ENCODE data around the gene PHKA1.
A peak's percentile ranks its signal among the peaks of the same experiment; 100 is the strongest.
"Not testable (repeated sequence)": the region's sequence is repeated elsewhere in the genome, so short reads cannot be mapped to it uniquely, and the experiment has no call there.

PHKA1 gene

GRCh38 chrX:72713599-72714477, at the start of gene PHKA1:
Gene PHKA1 (minus strand): TSS chrX:72714306. CDS start chrX:72713880, 426 bp downstream.
- H3K9me3 ChIP-seq (ENCODE audit: control insufficient read depth in 1 of 2, low read length in 2 of 2); H3K4me1 ChIP-seq (ENCODE audit: control insufficient read depth in 1 of 2, insufficient read depth in 2 of 2, low read length in 2 of 2); H3K36me3 ChIP-seq (ENCODE audit: control insufficient read depth in 1 of 2, insufficient read depth in 2 of 2, low read length in 2 of 2); H3K27me3 ChIP-seq (ENCODE audit: low read depth, low read length): not testable (repeated sequence)
- peak within 1 kb of the TSS; percentile 55 to 63 for H3K4me3 ChIP-seq (ENCODE audit: low read depth in 1 of 2, low read length in 2 of 2)
- peak within 1 kb of the TSS; percentile 77 for H3K27ac ChIP-seq (ENCODE audit: low read length)

GRCh38 chrX:72760454-72760853, 46.3 kb upstream of the PHKA1 start:
- not testable (repeated sequence) for H3K36me3 ChIP-seq (ENCODE audit: control insufficient read depth in 1 of 2, insufficient read depth in 2 of 2, low read length in 2 of 2); H3K4me3 ChIP-seq (ENCODE audit: low read depth in 1 of 2, low read length in 2 of 2); H3K27me3 ChIP-seq (ENCODE audit: low read depth, low read length); H3K27ac ChIP-seq (ENCODE audit: low read length); H3K4me1 ChIP-seq (ENCODE audit: control insufficient read depth in 1 of 2, insufficient read depth in 2 of 2, low read length in 2 of 2); H3K9me3 ChIP-seq (ENCODE audit: control insufficient read depth in 1 of 2, low read length in 2 of 2)

DNA sequence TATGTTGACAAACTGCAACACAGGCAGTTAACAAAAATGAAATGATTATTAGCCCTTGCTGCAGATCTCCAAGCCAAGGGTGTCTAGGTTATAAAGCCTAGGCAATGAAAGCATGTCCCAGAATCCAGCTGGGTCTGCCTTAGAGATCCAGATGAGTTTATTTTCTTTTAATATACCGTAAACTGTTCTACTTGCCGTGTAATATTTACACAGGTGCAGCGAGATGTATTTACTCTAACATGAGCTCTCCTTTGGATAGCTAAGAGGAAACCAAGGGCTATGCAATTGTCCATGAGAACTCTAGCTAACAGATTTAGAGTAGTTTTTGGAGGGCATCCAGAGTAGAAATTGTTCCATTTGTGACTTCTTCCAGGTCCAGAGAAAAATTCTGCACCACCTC, 34.4 kb upstream of the PHKA1 start:
- not testable (repeated sequence) for H3K9me3 ChIP-seq (ENCODE audit: control insufficient read depth in 1 of 2, low read length in 2 of 2); H3K27ac ChIP-seq (ENCODE audit: low read length); H3K4me1 ChIP-seq (ENCODE audit: control insufficient read depth in 1 of 2, insufficient read depth in 2 of 2, low read length in 2 of 2); H3K4me3 ChIP-seq (ENCODE audit: low read depth in 1 of 2, low read length in 2 of 2); H3K27me3 ChIP-seq (ENCODE audit: low read depth, low read length); H3K36me3 ChIP-seq (ENCODE audit: control insufficient read depth in 1 of 2, insufficient read depth in 2 of 2, low read length in 2 of 2)

DNA sequence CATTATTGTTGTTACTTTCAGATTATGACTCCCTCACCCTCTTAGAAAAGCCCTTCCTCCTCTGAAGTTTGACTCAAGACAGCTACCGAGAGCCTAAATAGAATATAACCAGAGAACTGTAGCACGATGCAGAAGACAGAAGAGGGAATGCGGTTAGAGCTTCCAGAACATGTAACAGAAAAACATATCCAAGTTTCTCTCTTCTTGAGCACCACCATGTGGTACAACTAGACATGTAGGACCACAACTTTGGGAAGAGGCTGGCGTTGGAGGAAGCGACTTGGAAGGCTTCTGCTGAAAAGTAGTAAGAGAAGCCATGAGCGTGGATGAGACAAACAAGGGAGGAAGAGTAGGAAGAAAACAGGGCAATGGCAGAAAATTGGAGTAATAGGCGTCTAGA, 31.4 kb upstream of the PHKA1 start:
- H3K27me3 ChIP-seq (ENCODE audit: low read depth, low read length); H3K4me3 ChIP-seq (ENCODE audit: low read depth in 1 of 2, low read length in 2 of 2); H3K4me1 ChIP-seq (ENCODE audit: control insufficient read depth in 1 of 2, insufficient read depth in 2 of 2, low read length in 2 of 2); H3K27ac ChIP-seq (ENCODE audit: low read length); H3K36me3 ChIP-seq (ENCODE audit: control insufficient read depth in 1 of 2, insufficient read depth in 2 of 2, low read length in 2 of 2); H3K9me3 ChIP-seq (ENCODE audit: control insufficient read depth in 1 of 2, low read length in 2 of 2): not testable (repeated sequence)

DNA sequence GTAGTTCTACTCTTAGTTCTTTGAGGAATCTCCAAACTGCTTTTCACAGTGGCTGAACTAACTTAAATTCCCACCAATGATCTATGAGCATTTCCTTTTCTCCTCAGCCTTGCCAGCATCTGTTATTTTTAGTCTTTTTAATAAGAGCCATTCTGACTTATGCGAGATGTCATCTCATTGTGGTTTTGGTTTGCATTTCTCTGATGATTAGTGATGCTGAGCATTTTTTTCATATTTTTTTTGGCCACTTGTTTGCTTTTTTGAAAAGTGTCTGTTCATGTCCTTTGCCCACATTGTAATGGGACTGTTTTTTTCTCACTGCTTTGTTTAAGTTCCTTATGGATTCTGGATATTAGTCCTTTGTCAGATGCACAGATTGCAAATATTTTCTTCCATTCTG, 21.5 kb upstream of the PHKA1 start:
- H3K9me3 ChIP-seq (ENCODE audit: control insufficient read depth in 1 of 2, low read length in 2 of 2) = no peaks in the 10 kb centered on the region
- H3K27me3 ChIP-seq (ENCODE audit: low read depth, low read length) = no peaks in the 10 kb centered on the region
- no peaks in the 10 kb centered on the region for H3K36me3 ChIP-seq (ENCODE audit: control insufficient read depth in 1 of 2, insufficient read depth in 2 of 2, low read length in 2 of 2)
- no peak overlapping the region for H3K4me3 ChIP-seq (ENCODE audit: low read depth in 1 of 2, low read length in 2 of 2)
- no peak overlapping the region for H3K27ac ChIP-seq (ENCODE audit: low read length)
- H3K4me1 ChIP-seq (ENCODE audit: control insufficient read depth in 1 of 2, insufficient read depth in 2 of 2, low read length in 2 of 2) = no peaks in the 10 kb centered on the region

DNA sequence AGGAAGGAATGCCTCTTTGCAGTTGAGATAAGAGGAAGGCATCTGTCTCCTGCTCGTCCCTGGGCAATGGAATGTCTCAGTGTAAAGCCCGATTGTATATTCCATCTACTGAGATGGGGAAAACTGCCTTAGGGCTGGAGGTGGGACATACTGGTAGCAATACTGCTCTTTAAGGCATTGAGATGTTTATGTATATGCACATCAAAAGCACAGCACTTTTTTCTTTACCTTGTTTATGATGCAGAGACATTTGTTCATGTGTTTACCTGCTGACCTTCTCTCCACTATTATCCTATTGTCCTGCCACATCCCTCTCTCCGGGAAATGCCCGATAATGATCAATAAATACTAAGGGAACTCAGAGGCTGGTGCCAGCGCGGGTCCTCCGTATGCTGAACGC, 19.5 kb upstream of the PHKA1 start:
- not testable (repeated sequence) for H3K9me3 ChIP-seq (ENCODE audit: control insufficient read depth in 1 of 2, low read length in 2 of 2); H3K27ac ChIP-seq (ENCODE audit: low read length); H3K4me1 ChIP-seq (ENCODE audit: control insufficient read depth in 1 of 2, insufficient read depth in 2 of 2, low read length in 2 of 2); H3K4me3 ChIP-seq (ENCODE audit: low read depth in 1 of 2, low read length in 2 of 2); H3K27me3 ChIP-seq (ENCODE audit: low read depth, low read length); H3K36me3 ChIP-seq (ENCODE audit: control insufficient read depth in 1 of 2, insufficient read depth in 2 of 2, low read length in 2 of 2)

GRCh38 chrX:72727846-72728245, 13.7 kb upstream of the PHKA1 start:
- Histone ChIP-seq H3K36me3 (ENCODE audit: control insufficient read depth in 1 of 2, insufficient read depth in 2 of 2, low read length in 2 of 2) (no peaks in the 10 kb centered on the region), H3K27ac (ENCODE audit: low read length) (no peak overlapping the region), H3K4me1 (ENCODE audit: control insufficient read depth in 1 of 2, insufficient read depth in 2 of 2, low read length in 2 of 2) (no peaks in the 10 kb centered on the region), H3K9me3 (ENCODE audit: control insufficient read depth in 1 of 2, low read length in 2 of 2) (no peaks in the 10 kb centered on the region), H3K27me3 (ENCODE audit: low read depth, low read length) (no peaks in the 10 kb centered on the region), H3K4me3 (ENCODE audit: low read depth in 1 of 2, low read length in 2 of 2) (no peak overlapping the region)

DNA sequence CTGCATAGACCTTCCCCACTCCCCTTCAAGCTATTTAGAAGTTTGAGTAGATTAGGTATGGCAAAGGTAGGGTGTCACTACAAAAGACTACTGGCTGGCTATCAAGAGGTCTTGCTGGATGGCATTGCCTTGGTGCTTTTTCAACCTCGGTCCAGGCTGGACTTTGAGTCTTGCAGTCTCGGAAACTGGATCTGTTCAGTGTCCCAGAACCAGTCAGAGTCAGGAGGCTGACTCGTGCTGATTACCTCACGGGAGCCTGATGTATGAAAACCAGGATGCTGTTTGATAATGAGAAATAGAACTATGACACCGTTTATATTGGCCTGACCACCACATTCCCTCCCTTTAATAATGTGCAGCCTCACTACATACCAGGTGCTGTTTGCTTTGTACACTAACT, 2.7 kb upstream of the PHKA1 start:
- H3K4me3 ChIP-seq (ENCODE audit: low read depth in 1 of 2, low read length in 2 of 2) = no peak overlapping the region
- no peaks in the 10 kb centered on the region for H3K9me3 ChIP-seq (ENCODE audit: control insufficient read depth in 1 of 2, low read length in 2 of 2)
- no peak overlapping the region for H3K27ac ChIP-seq (ENCODE audit: low read length)
- no peaks in the 10 kb centered on the region for H3K36me3 ChIP-seq (ENCODE audit: control insufficient read depth in 1 of 2, insufficient read depth in 2 of 2, low read length in 2 of 2)
- no peaks in the 10 kb centered on the region for H3K27me3 ChIP-seq (ENCODE audit: low read depth, low read length)
- H3K4me1 ChIP-seq (ENCODE audit: control insufficient read depth in 1 of 2, insufficient read depth in 2 of 2, low read length in 2 of 2) = no peaks in the 10 kb centered on the region

DNA sequence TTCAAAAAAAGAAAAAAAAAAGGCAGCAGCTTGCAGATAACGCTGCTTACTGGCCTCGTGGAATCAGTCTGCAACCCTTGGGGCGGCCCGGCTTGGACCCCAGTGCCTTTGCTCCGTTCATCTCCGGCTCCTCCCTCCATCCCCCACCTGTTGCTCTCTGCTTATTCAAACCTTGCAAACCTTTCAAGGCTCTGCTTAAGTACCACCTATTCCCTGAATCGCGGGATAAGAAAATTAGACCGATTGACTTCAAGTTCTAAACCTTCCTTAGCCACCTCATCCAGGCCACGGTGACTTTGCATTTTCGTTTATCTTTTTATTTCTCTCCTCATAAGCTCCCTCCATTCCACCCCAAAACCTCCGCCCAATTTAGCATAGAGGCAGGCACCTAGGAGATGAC, 1.4 kb upstream of the PHKA1 start:
- H3K4me1 ChIP-seq (ENCODE audit: control insufficient read depth in 1 of 2, insufficient read depth in 2 of 2, low read length in 2 of 2) = no peaks in the 10 kb centered on the region
- no peaks in the 10 kb centered on the region for H3K9me3 ChIP-seq (ENCODE audit: control insufficient read depth in 1 of 2, low read length in 2 of 2)
- no peaks in the 10 kb centered on the region for H3K27me3 ChIP-seq (ENCODE audit: low read depth, low read length)
- H3K27ac ChIP-seq (ENCODE audit: low read length) = no peak overlapping the region
- H3K36me3 ChIP-seq (ENCODE audit: control insufficient read depth in 1 of 2, insufficient read depth in 2 of 2, low read length in 2 of 2) = no peaks in the 10 kb centered on the region
- H3K4me3 ChIP-seq (ENCODE audit: low read depth in 1 of 2, low read length in 2 of 2) = no peak overlapping the region

DNA sequence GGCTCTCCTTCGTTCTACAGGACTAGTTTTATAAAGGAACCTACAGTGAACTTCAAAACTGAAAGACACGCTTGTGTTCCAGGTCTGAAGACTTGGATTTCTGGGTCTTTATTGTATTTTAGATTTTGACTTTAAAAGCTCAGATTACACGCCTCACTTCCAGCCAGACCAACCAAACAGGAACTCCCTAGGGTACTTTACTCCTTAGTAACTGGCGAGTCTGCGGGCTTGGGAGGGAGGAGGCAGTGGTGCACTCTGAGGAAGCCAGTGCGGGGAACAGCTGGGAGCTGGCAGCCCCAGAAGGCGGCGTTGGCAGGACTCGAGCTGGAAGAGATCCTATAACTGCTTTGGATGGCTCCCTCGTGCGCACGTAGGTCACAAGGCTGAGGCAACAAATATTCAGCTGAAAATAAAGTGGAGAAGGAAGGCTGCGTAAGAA, 391 bp upstream of the PHKA1 start:
- Histone ChIP-seq H3K36me3 (ENCODE audit: control insufficient read depth in 1 of 2, insufficient read depth in 2 of 2, low read length in 2 of 2) (no peaks in the 10 kb centered on the region), H3K4me1 (ENCODE audit: control insufficient read depth in 1 of 2, insufficient read depth in 2 of 2, low read length in 2 of 2) (no peaks in the 10 kb centered on the region), H3K27me3 (ENCODE audit: low read depth, low read length) (no peaks in the 10 kb centered on the region), H3K4me3 (ENCODE audit: low read depth in 1 of 2, low read length in 2 of 2) (peak overlapping the region; percentile 55 to 63), H3K9me3 (ENCODE audit: control insufficient read depth in 1 of 2, low read length in 2 of 2) (no peaks in the 10 kb centered on the region), H3K27ac (ENCODE audit: low read length) (peak overlapping the region; percentile 77)

DNA sequence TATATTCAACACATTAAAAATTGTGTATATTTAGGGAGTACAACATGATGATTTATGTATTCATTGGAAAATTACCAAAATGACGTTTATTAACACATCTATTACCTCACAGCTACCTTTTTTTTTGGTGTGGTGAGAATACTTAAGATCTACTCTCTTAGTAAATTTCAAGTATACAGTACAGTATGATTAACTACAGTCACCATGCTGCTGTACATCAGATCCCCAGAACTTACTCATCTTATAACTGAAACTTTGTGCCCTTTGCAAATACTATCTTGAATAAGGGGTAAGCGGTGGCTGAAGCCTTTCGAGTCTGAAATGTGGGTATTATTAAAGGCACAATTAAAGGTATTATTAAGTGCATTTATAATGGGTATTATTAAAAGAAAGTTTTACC, 976 bp downstream of the PHKA1 start:
- H3K4me3 ChIP-seq (ENCODE audit: low read depth in 1 of 2, low read length in 2 of 2) = peak overlapping the region; percentile 50 to 63
- no peak overlapping the region for H3K27ac ChIP-seq (ENCODE audit: low read length)
- no peaks in the 10 kb centered on the region for H3K9me3 ChIP-seq (ENCODE audit: control insufficient read depth in 1 of 2, low read length in 2 of 2)
- H3K36me3 ChIP-seq (ENCODE audit: control insufficient read depth in 1 of 2, insufficient read depth in 2 of 2, low read length in 2 of 2) = no peaks in the 10 kb centered on the region
- no peaks in the 10 kb centered on the region for H3K4me1 ChIP-seq (ENCODE audit: control insufficient read depth in 1 of 2, insufficient read depth in 2 of 2, low read length in 2 of 2)
- no peaks in the 10 kb centered on the region for H3K27me3 ChIP-seq (ENCODE audit: low read depth, low read length)
